K562 (cell line): ENCODE results near the gene SEPTIN8. TPM values are rescaled to one million over a fixed set of nuclear protein-coding genes. Genes with fewer than 3 reads are reported as not detected.

Experiments used
- ATAC-seq: fragments of 200-7000 bp; cut with Tn5 transposase; 3 replicates; pipeline ENCODE4 v1.9.1; 2020; ENCODE audit warnings: moderate library complexity
- BruUV-seq: library from RNA; stranded (reverse); fragments of 400-500 nt; replicated peaks from 2 replicates; lab custom pipeline; 2021; lab: Mats Ljungman, UMichigan
- CTCF ChIA-PET: fragments of 300-600 bp; formaldehyde crosslinking; extraction: SDS; loops from one replicate; lab custom pipeline; 2021; ENCODE audit warnings: low intra/inter-chr PET ratio; lab: Yijun Ruan, JAX
- POLR2A ChIA-PET: fragments of 300-600, 350-650 bp; sonication (Branson Sonifier 250); formaldehyde crosslinking; extraction: SDS; loops from one replicate; lab custom pipeline; 2021; ENCODE audit warnings: antibody characterized with exemption, inconsistent platforms; lab: Yijun Ruan, JAX
- DNase-seq, 4 experiments: peaks; one replicate each; pipeline versions ENCODE4 v3.0.0 to v3.0.0-alpha.2; 2011 to 2018; ENCODE audit warnings: low spot score in 3 of 4, mixed read lengths in 3 of 4; ENCODE audit errors: extremely low read depth in 1 of 4
- FAIRE-seq: peaks from 2 replicates; lab custom pipeline; 2011; peaks lifted over from hg19 to GRCh38; lab: Jason Lieb, UNC
- H2AFZ ChIP-seq: 2 replicates; pipeline ENCODE4 v1.6.0; 2011; ENCODE audit warnings: low read depth, low read length, control low read depth, inconsistent platforms
- H3K27ac ChIP-seq: fragments of 200-600 bp; 3 replicates; pipeline ENCODE4 v1.8.0; 2011; ENCODE audit warnings: low read depth, mild to moderate bottlenecking, control low read depth, inconsistent platforms, low read length, moderate library complexity, mixed read lengths; ENCODE audit errors: extremely low read depth
- H3K27me3 ChIP-seq, 2 experiments: fragments of 300-600 bp in 1 of 2; 2 replicates in 1 of 2; 3 replicates in 1 of 2; pipeline versions ENCODE4 v1.6.0 to v1.8.0; 2011; ENCODE audit warnings: inconsistent platforms in 2 of 2, low read length in 2 of 2, mild to moderate bottlenecking in 1 of 2, mixed read lengths in 1 of 2, moderate library complexity in 1 of 2; ENCODE audit not compliant: control insufficient read depth in 2 of 2, insufficient read depth in 2 of 2
- H3K36me3 ChIP-seq: fragments of 300-600 bp; 3 replicates; pipeline ENCODE4 v1.8.0; 2011; ENCODE audit warnings: mild to moderate bottlenecking, low read length, inconsistent platforms; ENCODE audit not compliant: control insufficient read depth, insufficient read depth
- H3K4me1 ChIP-seq, 2 experiments: fragments of 200-600 bp in 1 of 2; replicated peaks in 1 of 2; 2 replicates in 1 of 2; 3 replicates in 1 of 2; pipeline versions ENCODE4 v1.5.1 to v1.8.0; 2011; ENCODE audit warnings: inconsistent platforms in 2 of 2, low read length in 2 of 2, mild to moderate bottlenecking in 1 of 2, mixed read lengths in 1 of 2, moderate library complexity in 1 of 2; ENCODE audit not compliant: control insufficient read depth in 2 of 2, insufficient read depth in 2 of 2
- H3K4me2 ChIP-seq: 2 replicates; pipeline ENCODE4 v1.6.1; 2011; ENCODE audit warnings: low read length, control low read depth, inconsistent platforms, mixed read lengths; ENCODE audit not compliant: insufficient read depth
- H3K4me3 ChIP-seq: fragments of 200-600 bp; sonication (generic), shearing (Covaris generic); 2 replicates; pipeline ENCODE4 v1.5.1; 2016; ENCODE audit warnings: control low read depth, inconsistent platforms
- H3K79me2 ChIP-seq: fragments of 200-600 bp; 3 replicates; pipeline ENCODE4 v1.8.0; 2011; ENCODE audit warnings: low read length, inconsistent platforms; ENCODE audit not compliant: control insufficient read depth, insufficient read depth
- H3K9ac ChIP-seq, 2 experiments: 2 replicates each; pipeline versions ENCODE4 v1.6.0 to v1.6.1; 2011; ENCODE audit warnings: low read depth in 2 of 2, low read length in 2 of 2, control low read depth in 1 of 2, inconsistent platforms in 1 of 2, mild to moderate bottlenecking in 1 of 2, mixed read lengths in 1 of 2; ENCODE audit not compliant: insufficient read depth in 1 of 2
- H3K9me1 ChIP-seq: one replicate; pipeline ENCODE4 v1.6.0; 2011; ENCODE audit warnings: inconsistent platforms, mild to moderate bottlenecking, low read length, moderate library complexity; ENCODE audit not compliant: control insufficient read depth, insufficient read depth
- H3K9me3 ChIP-seq: replicated peaks from 2 replicates; pipeline ENCODE4 v1.5.1; 2011; ENCODE audit warnings: low read depth, low read length, inconsistent platforms; ENCODE audit not compliant: control insufficient read depth, insufficient read depth
- H4K20me1 ChIP-seq: replicated peaks from 2 replicates; pipeline ENCODE4 v1.6.1; 2011; ENCODE audit warnings: low read length, inconsistent platforms, mixed read lengths; ENCODE audit not compliant: control insufficient read depth, insufficient read depth
- E2F6 ChIP-seq, 2 experiments: IDR thresholded peaks; 2 replicates each; pipeline ENCODE4 v1.6.1; 2011; ENCODE audit warnings: borderline replicate concordance in 1 of 2, control low read depth in 1 of 2, low read depth in 1 of 2, low read length in 1 of 2, mild to moderate bottlenecking in 1 of 2, mixed read lengths in 1 of 2, moderate library complexity in 1 of 2; ENCODE audit not compliant: insufficient read depth in 1 of 2, insufficient read length in 1 of 2, poor library complexity in 1 of 2, severe bottlenecking in 1 of 2; ENCODE audit errors: extremely low read depth in 1 of 2
- SMARCA5 ChIP-seq: fragments of 450-650 bp; IDR thresholded peaks from 2 replicates; pipeline ENCODE4 v1.6.1; 2016
- SP1 ChIP-seq: sonication (generic); formaldehyde crosslinking; IDR thresholded peaks from 2 replicates; pipeline ENCODE4 v1.8.1; 2022; ENCODE audit warnings: mild to moderate bottlenecking, missing genetic modification reagents
- THRAP3 ChIP-seq: fragments of 450-650 bp; IDR thresholded peaks from 2 replicates; pipeline ENCODE4 v1.6.1; 2016; ENCODE audit warnings: mild to moderate bottlenecking, inconsistent platforms, borderline replicate concordance
- ZBTB5 ChIP-seq: fragments of 450-650 bp; IDR thresholded peaks from 2 replicates; pipeline ENCODE4 v1.6.1; 2017; ENCODE audit warnings: antibody characterized with exemption
- ZNF23 ChIP-seq: fragments of 250-450 bp; sonication (Bioruptor Pico); IDR thresholded peaks from 2 replicates; pipeline ENCODE4 v1.4.0; 2020; ENCODE audit warnings: mild to moderate bottlenecking
- ZNF3 ChIP-seq: fragments of 250-450 bp; sonication (Bioruptor Pico); IDR thresholded peaks from 2 replicates; pipeline ENCODE4 v1.5.0; 2021; ENCODE audit warnings: mild to moderate bottlenecking, moderate library complexity
- WGBS: fragments of 100-300 bp; shearing (Covaris generic); methylation state at CpG from one replicate; pipeline ENCODE4 v1.1.6; 2016; ENCODE audit warnings: low coverage, mixed read lengths; ENCODE audit not compliant: insufficient coverage; ENCODE audit errors: missing lambda C conversion rate; 5-methylcytosine and 5-hydroxymethylcytosine counted together
- in situ Hi-C: fragments of 300-500 bp; cut with MboI; formaldehyde crosslinking; loops from 4 replicates; pipeline ENCODE4 v1.15.0; 2018; ENCODE audit warnings: inconsistent platforms, mixed read lengths
- intact Hi-C: fragments of 100-400 bp; cut with micrococcal nuclease; formaldehyde crosslinking; loops from 2 replicates; pipeline ENCODE4 v1.14.2; 2022
- polyA plus RNA-seq, 8 experiments: library from polyadenylated mRNA; depleted of rRNA in 4 of 8; stranded (reverse) in 5 of 8; unstranded in 3 of 8; fragments of >200 nt; fragmentation: Nextera tagmentation in 2 of 8; fragmentation: Illumina TruSeq in 1 of 8; extraction: Ambion mirVana in 2 of 8; extraction: Trizol in 1 of 8; gene quantifications; 2 replicates each; pipeline versions ENCODE4 v1.2.1 to v1.2.3, GENCODE V29; 2011 to 2014; ENCODE audit warnings: inconsistent platforms in 1 of 8, missing spikeins in 1 of 8
- total RNA-seq, 7 experiments: library from RNA; depleted of rRNA in 6 of 7; stranded (reverse); fragments of >200 nt in 6 of 7; fragmentation: Illumina TruSeq in 2 of 7; extraction: Trizol in 2 of 7; gene quantifications; 2 replicates each; pipeline versions ENCODE4 v1.2.1 to v1.2.3, GENCODE V29; 2011 to 2021; ENCODE audit warnings: low replicate concordance in 1 of 7
- TF ChIP-seq, protein P1 (sequence below): sonication (generic); formaldehyde crosslinking; IDR thresholded peaks from 2 replicates; pipeline ENCODE4 v1.8.0; 2023; ENCODE audit warnings: missing genetic modification reagents, mild to moderate bottlenecking, borderline replicate concordance
- TF ChIP-seq, protein P2 (sequence below), 2 experiments: IDR thresholded peaks in 1 of 2; conservative IDR thresholded peaks in 1 of 2; 2 replicates each; pipeline ENCODE4 v1.6.1; 2016; ENCODE audit warnings: low read depth in 2 of 2, mild to moderate bottlenecking in 1 of 2, missing compliant biosample characterization in 1 of 2, missing genetic modification characterization in 1 of 2, moderate library complexity in 1 of 2

Gene SEPTIN8
- total and polyA plus RNA-seq, 9 of the 15 experiments (the other 6 are each of a cell fraction or from before 2014, with no cell fraction given) = 19.3 to 142 (median 101) TPM

DNA sequence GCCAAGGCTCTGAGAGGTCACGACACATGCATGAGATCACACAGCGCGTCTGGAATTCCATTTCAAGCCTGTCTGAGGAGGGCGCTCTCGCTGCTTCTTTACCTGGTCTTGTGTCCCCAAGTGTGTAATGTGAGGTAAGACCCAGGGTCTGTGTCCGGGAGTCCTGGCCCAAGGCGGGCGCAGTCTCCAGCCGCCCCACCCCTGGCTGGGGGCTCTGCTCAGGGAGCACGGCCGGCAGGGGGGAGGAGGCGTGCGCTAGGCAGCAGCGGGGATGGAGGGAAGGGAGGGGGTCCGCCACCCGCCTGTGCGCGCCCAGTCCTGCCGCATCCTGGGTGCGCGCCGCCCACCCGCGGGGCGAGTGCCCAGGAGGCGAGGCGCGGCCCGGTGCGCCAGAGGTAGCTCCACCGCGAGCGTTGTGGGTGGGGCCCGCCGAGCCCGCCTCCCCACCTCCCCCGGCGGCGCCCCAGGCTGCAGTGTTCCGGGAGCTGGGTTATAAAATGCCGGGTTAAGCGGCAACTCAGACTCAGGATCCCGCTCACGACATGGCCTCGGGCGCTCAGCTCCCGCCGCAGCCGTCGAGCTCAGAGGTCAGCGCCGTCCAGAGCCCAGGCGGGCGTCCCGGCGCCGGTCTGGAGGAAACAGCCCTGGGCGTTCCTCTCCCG is 30.0 kb downstream of the SEPTIN8 start, which contains the start of gene CCNI2:
TSS of gene CCNI2 (plus strand) at position 473 of the 662 bp plus-strand sequence. CDS start at position 543, 70 bp downstream.
- H4K20me1 ChIP-seq = no peaks in the 10 kb centered on the region; the same call in 1 of the 2 replicates
- no peak for FAIRE-seq
- no peak for TF ChIP-seq E2F6 (IDR thresholded peaks at IDR 0.05; ENCODE audit: borderline replicate concordance in 1 of 2, extremely low read depth in 1 of 2, insufficient read depth in 1 of 2, insufficient read length in 1 of 2, low read depth in 1 of 2, low read length in 1 of 2, poor library complexity in 1 of 2, severe bottlenecking in 1 of 2)
- no peak for TF ChIP-seq SP1 (CRISPR knock-in tag)
- TF ChIP-seq ZBTB5 = no peak
- TF ChIP-seq, protein P1, sequence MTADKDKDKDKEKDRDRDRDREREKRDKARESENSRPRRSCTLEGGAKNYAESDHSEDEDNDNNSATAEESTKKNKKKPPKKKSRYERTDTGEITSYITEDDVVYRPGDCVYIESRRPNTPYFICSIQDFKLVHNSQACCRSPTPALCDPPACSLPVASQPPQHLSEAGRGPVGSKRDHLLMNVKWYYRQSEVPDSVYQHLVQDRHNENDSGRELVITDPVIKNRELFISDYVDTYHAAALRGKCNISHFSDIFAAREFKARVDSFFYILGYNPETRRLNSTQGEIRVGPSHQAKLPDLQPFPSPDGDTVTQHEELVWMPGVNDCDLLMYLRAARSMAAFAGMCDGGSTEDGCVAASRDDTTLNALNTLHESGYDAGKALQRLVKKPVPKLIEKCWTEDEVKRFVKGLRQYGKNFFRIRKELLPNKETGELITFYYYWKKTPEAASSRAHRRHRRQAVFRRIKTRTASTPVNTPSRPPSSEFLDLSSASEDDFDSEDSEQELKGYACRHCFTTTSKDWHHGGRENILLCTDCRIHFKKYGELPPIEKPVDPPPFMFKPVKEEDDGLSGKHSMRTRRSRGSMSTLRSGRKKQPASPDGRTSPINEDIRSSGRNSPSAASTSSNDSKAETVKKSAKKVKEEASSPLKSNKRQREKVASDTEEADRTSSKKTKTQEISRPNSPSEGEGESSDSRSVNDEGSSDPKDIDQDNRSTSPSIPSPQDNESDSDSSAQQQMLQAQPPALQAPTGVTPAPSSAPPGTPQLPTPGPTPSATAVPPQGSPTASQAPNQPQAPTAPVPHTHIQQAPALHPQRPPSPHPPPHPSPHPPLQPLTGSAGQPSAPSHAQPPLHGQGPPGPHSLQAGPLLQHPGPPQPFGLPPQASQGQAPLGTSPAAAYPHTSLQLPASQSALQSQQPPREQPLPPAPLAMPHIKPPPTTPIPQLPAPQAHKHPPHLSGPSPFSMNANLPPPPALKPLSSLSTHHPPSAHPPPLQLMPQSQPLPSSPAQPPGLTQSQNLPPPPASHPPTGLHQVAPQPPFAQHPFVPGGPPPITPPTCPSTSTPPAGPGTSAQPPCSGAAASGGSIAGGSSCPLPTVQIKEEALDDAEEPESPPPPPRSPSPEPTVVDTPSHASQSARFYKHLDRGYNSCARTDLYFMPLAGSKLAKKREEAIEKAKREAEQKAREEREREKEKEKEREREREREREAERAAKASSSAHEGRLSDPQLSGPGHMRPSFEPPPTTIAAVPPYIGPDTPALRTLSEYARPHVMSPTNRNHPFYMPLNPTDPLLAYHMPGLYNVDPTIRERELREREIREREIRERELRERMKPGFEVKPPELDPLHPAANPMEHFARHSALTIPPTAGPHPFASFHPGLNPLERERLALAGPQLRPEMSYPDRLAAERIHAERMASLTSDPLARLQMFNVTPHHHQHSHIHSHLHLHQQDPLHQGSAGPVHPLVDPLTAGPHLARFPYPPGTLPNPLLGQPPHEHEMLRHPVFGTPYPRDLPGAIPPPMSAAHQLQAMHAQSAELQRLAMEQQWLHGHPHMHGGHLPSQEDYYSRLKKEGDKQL (CRISPR knock-in tag) = no peak
- TF ChIP-seq THRAP3 = no peak
- TF ChIP-seq ZNF3 (CRISPR knock-in tag) = no peak
- TF ChIP-seq ZNF23 (CRISPR knock-in tag) = no peak
- TF ChIP-seq, protein P2, sequence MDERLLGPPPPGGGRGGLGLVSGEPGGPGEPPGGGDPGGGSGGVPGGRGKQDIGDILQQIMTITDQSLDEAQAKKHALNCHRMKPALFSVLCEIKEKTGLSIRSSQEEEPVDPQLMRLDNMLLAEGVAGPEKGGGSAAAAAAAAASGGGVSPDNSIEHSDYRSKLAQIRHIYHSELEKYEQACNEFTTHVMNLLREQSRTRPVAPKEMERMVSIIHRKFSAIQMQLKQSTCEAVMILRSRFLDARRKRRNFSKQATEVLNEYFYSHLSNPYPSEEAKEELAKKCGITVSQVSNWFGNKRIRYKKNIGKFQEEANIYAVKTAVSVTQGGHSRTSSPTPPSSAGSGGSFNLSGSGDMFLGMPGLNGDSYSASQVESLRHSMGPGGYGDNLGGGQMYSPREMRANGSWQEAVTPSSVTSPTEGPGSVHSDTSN (CRISPR knock-in tag; IDR thresholded peaks at IDR 0.05; ENCODE audit: low read depth) = no peak
- TF ChIP-seq, protein P2 (tag; conservative IDR thresholded peaks at IDR 0.05; ENCODE audit: low read depth) = no peak
- no peak for TF ChIP-seq SMARCA5

More for the DNA sequence above, 30.0 kb downstream of the SEPTIN8 start, which contains the start of gene CCNI2:
- Histone ChIP-seq H3K4me3 (no peak within 1 kb of the TSS), H3K36me3 (no peaks in the 10 kb centered on the region), H2AFZ (no peak within 1 kb of the TSS), H3K27me3 (no peaks in the 10 kb centered on the region), H3K27ac (no peak within 1 kb of the TSS), H3K9me1 (no peaks in the 10 kb centered on the region), H3K4me1 (peaks cover 0 to 4% of the 10 kb centered on the region in 2 experiments; a peak in 1 of 5 replicates), H3K9me3 (no peaks in the 10 kb centered on the region), H3K4me2 (no peak within 1 kb of the TSS), H3K9ac (no peak within 1 kb of the TSS), H3K79me2 (no peaks in the 10 kb centered on the region)
- DNase-seq (no peak), ATAC-seq (no peak)
- 90% methylated on average over 31 of the region's 59 CpGs for WGBS
- POLR2A ChIA-PET = interaction anchor here (0.9 kb wide), 1 partner anchor 8 kb away, joined by 3 read pairs; no protein-coding TSS in a partner anchor
- in situ Hi-C loops (no loop called here), intact Hi-C loops (no loop called here)
- BruUV-seq = no TSS peak
- CTCF ChIA-PET = no interaction called here
